GM12874 (cell line): ENCODE data around the gene MINDY3.

Experiments used
- CTCF ChIP-seq: IDR thresholded peaks from 2 replicates; pipeline ENCODE4 v1.5.1; 2011; ENCODE audit warnings: low read depth, mild to moderate bottlenecking, control low read depth, low read length, moderate library complexity; ENCODE audit not compliant: insufficient read depth

The MINDY3 gene

DNA sequence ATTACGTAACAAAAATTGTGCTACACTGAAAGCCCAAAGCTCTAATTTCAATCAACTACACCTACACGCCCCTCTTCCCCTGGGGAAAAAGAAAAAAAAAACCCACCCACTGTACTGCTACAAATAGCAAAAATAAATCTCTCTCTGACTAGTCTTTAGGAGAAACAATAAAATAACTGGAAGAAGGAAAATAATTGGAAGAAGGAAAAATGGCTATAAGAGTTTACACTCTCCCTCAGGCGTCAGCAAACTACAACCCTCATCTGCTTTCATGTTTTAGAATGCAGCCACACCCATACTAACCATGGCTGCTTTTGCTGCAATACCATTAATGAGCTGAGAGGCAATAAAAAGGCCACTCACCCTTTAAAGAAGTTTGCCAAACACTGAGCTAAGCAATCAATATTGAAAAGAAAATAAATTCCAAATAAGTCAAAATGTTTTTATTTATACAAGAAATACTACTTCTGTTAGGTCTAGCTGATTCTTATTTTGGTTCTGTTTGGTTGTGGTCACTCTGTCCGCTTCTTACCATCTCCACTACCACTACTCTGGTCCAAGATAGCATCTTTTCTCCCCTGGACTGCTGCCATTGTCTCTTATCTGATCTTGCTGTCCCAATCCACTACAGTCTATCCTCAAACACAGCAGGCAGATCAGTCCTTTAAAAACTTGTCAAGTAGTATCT lies 3.8 kb downstream of the MINDY3 start:
- no peak for TF ChIP-seq CTCF

- no peak for TF ChIP-seq CTCF
Observed at GRCh38 chr10:15853800-15854199, 6.5 kb downstream of the MINDY3 start.

- TF ChIP-seq CTCF = no peak
Observed at GRCh38 chr10:15852111-15852557, 8.2 kb downstream of the MINDY3 start.

DNA sequence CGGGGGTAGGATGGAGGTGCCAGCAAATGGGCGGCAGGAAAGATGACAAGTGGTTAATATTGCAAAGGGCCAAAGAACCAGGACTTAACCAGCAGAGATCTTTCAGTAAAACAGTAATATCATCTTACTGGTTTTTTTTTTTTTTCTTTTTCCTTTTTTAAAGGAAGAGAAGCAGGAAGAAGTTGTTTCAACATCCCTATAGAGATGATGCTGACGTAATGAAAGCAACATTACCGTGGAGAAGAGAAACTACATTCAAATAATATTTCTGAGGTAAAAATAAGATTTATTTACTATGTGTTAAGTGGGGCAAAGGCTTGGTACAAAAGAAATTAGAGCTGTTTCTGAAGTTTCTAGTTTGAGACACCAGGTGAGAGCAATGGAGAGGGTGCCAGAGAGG lies 11.0 kb downstream of the MINDY3 start:
- TF ChIP-seq CTCF = no peak

GRCh38 chr10:15847481-15847880 lies 12.8 kb downstream of the MINDY3 start:
- no peak for TF ChIP-seq CTCF

GRCh38 chr10:15844517-15844916 lies 15.8 kb downstream of the MINDY3 start:
- no peak for TF ChIP-seq CTCF

GRCh38 chr10:15843695-15844094 lies 16.6 kb downstream of the MINDY3 start:
- no peak for TF ChIP-seq CTCF
